ENCODE data around the gene SMOC1. TPM values are rescaled to one million over a fixed set of nuclear protein-coding genes. Genes with fewer than 3 reads are reported as not detected.

SMOC1 gene
- total RNA-seq, 1 experiment from 2014 or later = not detected

GRCh38 chr14:69964841-69965240, 85.6 kb downstream of the SMOC1 start:
- H3K36me3 ChIP-seq (ENCODE audit: low read depth, low read length) = no peaks in the 10 kb centered on the region

GRCh38 chr14:69968132-69968531, 88.9 kb downstream of the SMOC1 start:
- no peaks in the 10 kb centered on the region for H3F3A ChIP-seq (ENCODE audit: low read length, unreplicated experiment)
- no peaks in the 10 kb centered on the region for H3K9me3 ChIP-seq (ENCODE audit: low read length)
- ATAC-seq (no peak), DNase-seq (no peak)
- intact Hi-C loops (cut with micrococcal nuclease) = no loop called here
- CTCF ChIA-PET = no interaction called here
- no peak for TF ChIP-seq EZH2phosphoT487 (IDR thresholded peaks at IDR 0.05; ENCODE audit: borderline replicate concordance, low read length)
- TF ChIP-seq EZH2 (IDR thresholded peaks at IDR 0.05; ENCODE audit: low read length, unreplicated experiment) = no peak
- no peak for TF ChIP-seq CTCF (conservative IDR thresholded peaks at IDR 0.05; ENCODE audit: low read depth, low read length)
- H3K4me3 ChIP-seq (ENCODE audit: low read length) = no peak overlapping the region
- H2AFZ ChIP-seq (ENCODE audit: low read length) = no peak overlapping the region
- no peak overlapping the region for H3K27ac ChIP-seq (ENCODE audit: low read length)
- no peaks in the 10 kb centered on the region for H3K79me2 ChIP-seq (ENCODE audit: low read length)
- no peaks in the 10 kb centered on the region for H3K4me1 ChIP-seq (ENCODE audit: insufficient read depth, low read length)
- no peaks in the 10 kb centered on the region for H4K20me1 ChIP-seq (ENCODE audit: low read length)
- H3K9me2 ChIP-seq (replicated peaks; ENCODE audit: low read length) = no peaks in the 10 kb centered on the region
- no peak overlapping the region for H3K4me2 ChIP-seq (ENCODE audit: low read length)
- no peaks in the 10 kb centered on the region for H3K36me3 ChIP-seq (ENCODE audit: low read depth, low read length)
- no TSS peak for BruUV-seq (replicated peaks)
- POLR2A ChIA-PET (ENCODE audit: unreplicated experiment) = no interaction called here
- no peak overlapping the region for H3K9ac ChIP-seq (ENCODE audit: low read length)
- H3K27me3 ChIP-seq (ENCODE audit: low read length) = peaks cover 91% of the 10 kb centered on the region

More at GRCh38 chr14:69964841-69965240, 85.6 kb downstream of the SMOC1 start:
- POLR2A ChIA-PET (ENCODE audit: unreplicated experiment) = no interaction called here
- Histone ChIP-seq H3K4me2 (ENCODE audit: low read length) (no peak overlapping the region), H2AFZ (ENCODE audit: low read length) (no peak overlapping the region), H3F3A (ENCODE audit: low read length, unreplicated experiment) (no peaks in the 10 kb centered on the region), H3K9me3 (ENCODE audit: low read length) (no peaks in the 10 kb centered on the region), H3K9me2 (replicated peaks; ENCODE audit: low read length) (no peaks in the 10 kb centered on the region), H3K27me3 (ENCODE audit: low read length) (peaks cover 69% of the 10 kb centered on the region), H3K9ac (ENCODE audit: low read length) (no peak overlapping the region), H3K4me1 (ENCODE audit: insufficient read depth, low read length) (no peaks in the 10 kb centered on the region), H3K79me2 (ENCODE audit: low read length) (no peaks in the 10 kb centered on the region), H3K27ac (ENCODE audit: low read length) (no peak overlapping the region), H4K20me1 (ENCODE audit: low read length) (no peaks in the 10 kb centered on the region), H3K4me3 (ENCODE audit: low read length) (no peak overlapping the region)
- intact Hi-C loops (cut with micrococcal nuclease) = no loop called here
- no peak for ATAC-seq
- BruUV-seq (replicated peaks) = no TSS peak
- DNase-seq = no peak
- TF ChIP-seq CTCF (conservative IDR thresholded peaks at IDR 0.05; ENCODE audit: low read depth, low read length) (no peak), EZH2 (IDR thresholded peaks at IDR 0.05; ENCODE audit: low read length, unreplicated experiment) (no peak), EZH2phosphoT487 (IDR thresholded peaks at IDR 0.05; ENCODE audit: borderline replicate concordance, low read length) (no peak)
- CTCF ChIA-PET = no interaction called here

GRCh38 chr14:69968681-69969080, 89.5 kb downstream of the SMOC1 start:
- H3K27me3 ChIP-seq (ENCODE audit: low read length) = peaks cover 91% of the 10 kb centered on the region
- H3K4me2 ChIP-seq (ENCODE audit: low read length) = no peak overlapping the region
- TF ChIP-seq EZH2phosphoT487 (IDR thresholded peaks at IDR 0.05; ENCODE audit: borderline replicate concordance, low read length) (no peak), CTCF (conservative IDR thresholded peaks at IDR 0.05; ENCODE audit: low read depth, low read length) (no peak), EZH2 (IDR thresholded peaks at IDR 0.05; ENCODE audit: low read length, unreplicated experiment) (no peak)
- H3K79me2 ChIP-seq (ENCODE audit: low read length) = no peaks in the 10 kb centered on the region
- no peak overlapping the region for H2AFZ ChIP-seq (ENCODE audit: low read length)
- H3K4me1 ChIP-seq (ENCODE audit: insufficient read depth, low read length) = no peaks in the 10 kb centered on the region
- no peaks in the 10 kb centered on the region for H3K9me2 ChIP-seq (replicated peaks; ENCODE audit: low read length)
- no peaks in the 10 kb centered on the region for H3F3A ChIP-seq (ENCODE audit: low read length, unreplicated experiment)
- ChIA-PET POLR2A (ENCODE audit: unreplicated experiment) (no interaction called here), CTCF (no interaction called here)
- H3K27ac ChIP-seq (ENCODE audit: low read length) = no peak overlapping the region
- no peaks in the 10 kb centered on the region for H4K20me1 ChIP-seq (ENCODE audit: low read length)
- no peaks in the 10 kb centered on the region for H3K9me3 ChIP-seq (ENCODE audit: low read length)
- no peak overlapping the region for H3K4me3 ChIP-seq (ENCODE audit: low read length)
- H3K36me3 ChIP-seq (ENCODE audit: low read depth, low read length) = no peaks in the 10 kb centered on the region
- no peak overlapping the region for H3K9ac ChIP-seq (ENCODE audit: low read length)
- intact Hi-C loops (cut with micrococcal nuclease) = no loop called here
- BruUV-seq (replicated peaks) = no TSS peak
- no peak for DNase-seq
- no peak for ATAC-seq

All from PC-3 (cell line).